Germinal center (tissue), 1 donor: ENCODE results near the gene LGALS7.

ENCODE experiments used
- DNase-seq: peaks from one replicate; pipeline ENCODE4 v3.0.0; 2012; ENCODE audit warnings: mixed read lengths, low spot score

Gene LGALS7

DNA sequence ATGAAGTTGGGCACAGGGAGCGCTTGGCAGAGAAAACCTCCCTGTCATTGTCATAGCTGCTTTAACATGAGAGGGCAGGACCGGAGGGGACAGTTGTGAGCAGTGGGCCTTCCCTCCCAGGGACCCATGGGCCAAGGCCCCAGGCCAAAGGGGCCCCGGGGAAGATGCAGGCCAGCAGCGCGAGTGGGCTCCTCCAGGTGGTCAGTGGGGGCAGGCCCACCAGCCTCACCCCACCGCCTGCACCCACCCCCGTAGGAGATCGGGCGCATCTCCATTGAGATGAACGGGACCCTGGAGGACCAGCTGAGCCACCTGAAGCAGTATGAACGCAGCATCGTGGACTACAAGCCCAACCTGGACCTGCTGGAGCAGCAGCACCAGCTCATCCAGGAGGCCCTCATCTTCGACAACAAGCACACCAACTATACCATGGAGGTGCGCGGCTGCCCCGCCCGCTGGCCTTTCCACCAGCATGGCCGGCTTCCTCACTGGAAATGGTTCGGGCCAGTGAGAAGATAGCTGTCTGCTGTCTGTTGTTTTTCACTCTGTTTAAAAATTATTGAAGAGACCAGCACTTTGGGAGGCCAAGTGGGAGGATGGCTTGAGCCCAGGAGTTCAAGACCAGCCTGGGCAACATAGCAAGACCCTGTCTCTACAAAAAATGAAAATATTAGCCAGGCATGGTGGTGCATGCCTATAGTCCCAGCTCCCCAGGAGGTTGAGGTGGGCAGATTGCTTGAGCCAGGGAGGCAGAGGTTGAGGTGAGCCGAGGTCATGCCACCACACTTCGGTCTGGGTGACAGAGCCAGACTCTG, 47.6 kb downstream of the LGALS7 start:
- no peak for DNase-seq

DNA sequence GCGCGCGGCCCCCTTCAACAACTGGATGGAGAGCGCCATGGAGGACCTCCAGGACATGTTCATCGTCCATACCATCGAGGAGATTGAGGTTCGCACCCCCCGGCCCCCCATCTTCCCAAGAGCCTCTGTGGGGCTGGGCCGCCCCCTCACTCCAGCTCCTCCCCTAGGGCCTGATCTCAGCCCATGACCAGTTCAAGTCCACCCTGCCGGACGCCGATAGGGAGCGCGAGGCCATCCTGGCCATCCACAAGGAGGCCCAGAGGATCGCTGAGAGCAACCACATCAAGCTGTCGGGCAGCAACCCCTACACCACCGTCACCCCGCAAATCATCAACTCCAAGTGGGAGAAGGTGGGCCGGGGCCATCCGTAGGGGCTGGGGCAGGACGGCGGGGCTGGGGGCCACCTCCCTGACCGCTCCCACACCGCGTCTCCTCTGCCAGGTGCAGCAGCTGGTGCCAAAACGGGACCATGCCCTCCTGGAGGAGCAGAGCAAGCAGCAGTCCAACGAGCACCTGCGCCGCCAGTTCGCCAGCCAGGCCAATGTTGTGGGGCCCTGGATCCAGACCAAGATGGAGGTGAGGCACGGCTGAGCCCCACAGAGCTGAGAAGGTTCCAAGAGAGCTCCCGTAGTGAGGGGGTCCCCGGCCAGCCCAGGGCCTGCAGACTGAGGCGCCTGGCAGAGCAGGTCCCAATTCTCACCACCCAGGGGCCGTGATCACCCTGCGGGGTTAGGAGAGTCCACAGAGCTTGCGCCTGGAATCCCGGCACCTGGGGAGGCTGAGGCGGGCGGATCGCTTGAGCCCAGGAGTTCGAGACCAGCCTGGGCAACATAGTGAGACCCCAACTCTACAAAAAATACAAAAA, 49.1 kb downstream of the LGALS7 start:
- DNase-seq = no peak

DNA sequence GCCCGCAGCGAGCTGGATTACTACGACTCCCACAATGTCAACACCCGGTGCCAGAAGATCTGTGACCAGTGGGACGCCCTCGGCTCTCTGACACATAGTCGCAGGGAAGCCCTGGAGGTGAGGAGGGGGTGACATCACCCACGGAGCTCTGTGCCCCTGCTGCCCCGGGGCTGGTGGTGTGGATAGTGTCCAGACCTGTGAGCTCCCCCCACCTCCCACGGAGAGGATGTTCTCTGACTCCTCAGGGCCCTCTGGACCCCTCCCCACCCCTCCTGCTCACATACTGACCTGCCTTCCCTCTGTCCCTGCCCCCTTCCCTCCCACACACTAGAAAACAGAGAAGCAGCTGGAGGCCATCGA, 49.7 kb downstream of the LGALS7 start:
- no peak for DNase-seq

DNA sequence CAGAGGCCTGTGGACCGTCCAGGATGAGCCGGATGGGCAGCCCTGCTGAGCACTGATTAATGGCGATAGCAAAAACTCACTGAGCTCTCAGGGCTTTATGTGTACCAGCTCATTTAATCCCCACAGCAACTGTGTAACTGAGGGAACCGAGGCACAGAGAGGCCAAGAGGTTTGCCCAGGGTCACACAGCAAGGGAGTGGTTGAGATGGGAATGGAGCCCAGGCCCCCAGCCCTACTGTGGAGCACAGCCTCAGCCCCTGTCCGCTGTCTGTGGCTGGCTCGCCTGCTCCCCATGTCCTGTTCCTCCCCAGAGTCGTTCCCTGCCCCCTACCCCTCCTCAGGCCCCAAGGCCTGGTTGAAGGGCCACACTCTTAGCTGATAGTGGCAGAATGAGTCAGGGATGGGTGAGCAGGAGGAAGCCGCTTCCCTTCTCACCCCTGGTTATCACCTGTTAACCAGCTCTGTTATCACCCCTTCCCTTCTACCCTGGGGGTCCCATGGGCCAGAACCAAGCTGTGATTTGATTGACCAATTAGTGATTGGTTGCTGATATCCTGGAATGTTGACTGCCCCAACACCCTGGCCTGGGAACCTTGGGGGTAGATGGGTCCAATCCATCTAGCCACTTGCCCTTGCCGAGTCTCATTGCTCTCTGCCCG, 50.2 kb downstream of the LGALS7 start:
- no peak for DNase-seq

DNA sequence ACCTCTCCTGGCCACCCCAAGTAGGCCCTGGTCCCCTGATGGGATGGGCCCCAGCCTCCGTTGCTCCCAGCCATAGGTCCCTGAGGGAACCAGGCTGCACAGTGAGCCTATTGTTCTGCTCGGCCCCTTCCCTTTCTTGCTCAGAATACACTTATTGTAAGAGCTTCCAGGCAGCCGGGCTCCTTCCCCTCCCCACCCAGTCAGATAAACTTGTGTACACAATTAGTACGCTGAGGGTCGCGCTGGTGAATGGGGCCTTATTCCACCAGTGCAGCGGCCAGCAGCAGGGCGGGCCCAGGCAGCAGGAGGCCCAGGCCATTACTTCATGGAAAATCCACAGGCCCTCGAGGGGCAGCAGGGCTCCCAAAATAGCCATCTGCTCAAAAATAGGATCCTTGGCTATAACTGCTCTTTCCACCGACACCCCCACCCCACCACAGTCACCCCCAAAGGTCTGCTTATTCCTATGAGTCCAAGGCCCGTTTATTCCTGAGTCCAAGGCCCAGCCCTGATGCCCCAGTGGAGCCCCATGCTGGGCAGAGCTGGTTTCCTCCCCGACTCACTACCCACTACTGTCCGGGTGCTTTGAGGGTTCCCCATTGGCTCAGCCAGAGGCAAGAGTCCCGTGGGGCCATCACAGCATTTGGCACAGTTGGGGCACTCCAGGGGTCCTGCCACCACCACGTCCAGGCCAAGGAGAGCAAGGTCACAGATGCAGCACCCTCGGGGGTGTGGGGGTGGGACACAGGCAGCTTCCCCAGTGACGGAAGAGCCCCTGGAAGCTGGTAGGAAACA, 51.1 kb downstream of the LGALS7 start:
- no peak for DNase-seq

DNA sequence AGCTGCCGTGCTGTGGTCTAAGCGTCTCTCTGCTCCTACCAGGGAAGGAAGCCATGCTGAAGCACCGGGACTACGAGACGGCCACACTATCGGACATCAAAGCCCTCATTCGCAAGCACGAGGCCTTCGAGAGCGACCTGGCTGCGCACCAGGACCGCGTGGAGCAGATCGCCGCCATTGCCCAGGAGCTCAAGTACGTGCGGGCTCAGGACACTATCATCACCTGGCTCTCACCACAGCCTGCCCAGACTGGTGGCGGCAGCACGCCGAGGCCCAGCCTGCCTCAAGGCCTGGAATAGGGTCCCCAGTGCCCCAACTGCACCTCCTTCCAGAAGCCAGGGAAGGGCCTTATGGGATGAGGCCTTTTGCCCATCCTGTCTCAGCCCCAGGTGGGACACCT, 51.8 kb downstream of the LGALS7 start:
- no peak for DNase-seq
